ENCODE measurements around the gene SEMA4D.

DNA sequence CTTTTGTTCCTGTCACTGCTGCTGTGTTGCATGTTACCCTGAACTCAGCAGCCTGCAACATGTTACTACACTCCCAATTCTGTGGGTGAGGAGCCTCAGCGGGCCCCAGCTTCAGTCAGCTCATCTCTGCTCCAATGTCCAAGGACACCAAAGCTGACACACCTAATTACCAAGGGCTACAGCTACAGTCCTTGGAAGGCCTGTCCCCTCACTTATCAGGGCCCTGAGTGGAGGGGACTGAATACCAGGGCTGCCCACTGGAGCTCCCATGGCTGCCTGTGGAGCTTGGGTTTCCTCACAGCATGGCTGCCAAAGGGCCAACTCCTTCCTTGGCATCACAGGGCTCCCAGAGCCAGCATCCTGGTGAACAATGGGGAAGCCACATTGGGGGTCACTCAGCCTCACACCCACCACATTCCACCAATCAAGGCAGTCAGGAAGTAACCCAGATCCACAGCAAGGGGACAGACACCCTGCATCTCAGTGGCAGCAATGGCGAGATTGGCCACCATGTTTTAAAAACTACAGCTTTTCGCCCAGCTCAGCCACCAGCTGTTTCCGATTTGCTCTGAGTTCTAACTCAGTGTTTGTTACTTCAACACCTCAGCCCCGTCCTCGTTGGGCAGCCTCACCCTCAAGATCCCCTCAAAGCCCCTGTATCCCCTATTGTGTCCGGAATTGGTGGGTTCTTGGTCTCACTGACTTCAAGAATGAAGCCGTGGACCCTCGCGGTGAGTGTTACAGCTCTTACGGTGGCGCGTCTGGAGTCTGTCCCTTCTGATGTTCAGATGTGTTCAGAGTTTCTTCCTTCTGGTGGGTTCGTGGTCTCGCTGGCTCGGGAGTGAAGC, 18.9 kb downstream of the SEMA4D start:
- TF ChIP-seq, protein P1, sequence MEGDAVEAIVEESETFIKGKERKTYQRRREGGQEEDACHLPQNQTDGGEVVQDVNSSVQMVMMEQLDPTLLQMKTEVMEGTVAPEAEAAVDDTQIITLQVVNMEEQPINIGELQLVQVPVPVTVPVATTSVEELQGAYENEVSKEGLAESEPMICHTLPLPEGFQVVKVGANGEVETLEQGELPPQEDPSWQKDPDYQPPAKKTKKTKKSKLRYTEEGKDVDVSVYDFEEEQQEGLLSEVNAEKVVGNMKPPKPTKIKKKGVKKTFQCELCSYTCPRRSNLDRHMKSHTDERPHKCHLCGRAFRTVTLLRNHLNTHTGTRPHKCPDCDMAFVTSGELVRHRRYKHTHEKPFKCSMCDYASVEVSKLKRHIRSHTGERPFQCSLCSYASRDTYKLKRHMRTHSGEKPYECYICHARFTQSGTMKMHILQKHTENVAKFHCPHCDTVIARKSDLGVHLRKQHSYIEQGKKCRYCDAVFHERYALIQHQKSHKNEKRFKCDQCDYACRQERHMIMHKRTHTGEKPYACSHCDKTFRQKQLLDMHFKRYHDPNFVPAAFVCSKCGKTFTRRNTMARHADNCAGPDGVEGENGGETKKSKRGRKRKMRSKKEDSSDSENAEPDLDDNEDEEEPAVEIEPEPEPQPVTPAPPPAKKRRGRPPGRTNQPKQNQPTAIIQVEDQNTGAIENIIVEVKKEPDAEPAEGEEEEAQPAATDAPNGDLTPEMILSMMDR (IDR thresholded peaks at IDR 0.05), result no peak
- no peak for TF ChIP-seq ZFX (IDR thresholded peaks at IDR 0.05; ENCODE audit: borderline replicate concordance)
